Spleen (tissue), 7 donors: ENCODE measurements around the gene MRPL49.

Experiments
- CTCF ChIP-seq, 11 experiments: fragments of 200-600 bp in 7 of 11; fragments of 450-650 bp in 4 of 11; sonication (generic) in 4 of 11; IDR thresholded peaks in 8 of 11; conservative IDR thresholded peaks in 3 of 11; 1 replicate in 7 of 11; 2 replicates in 4 of 11; pipeline versions ENCODE4 v1.4.0 to v1.8.0; 2016 to 2021; ENCODE audit warnings: antibody characterized with exemption in 11 of 11, inconsistent platforms in 4 of 11, mild to moderate bottlenecking in 1 of 11
- POLR2A ChIP-seq, 3 donors: fragments of 450-650 bp; IDR thresholded peaks; one replicate each; pipeline ENCODE4 v1.5.1; 2017; ENCODE audit warnings: antibody characterized with exemption in 3 of 3, mild to moderate bottlenecking in 1 of 3
- donor health status: DM: no; HTN: no; CAD: no; lungs with moderate emphysema.
- donor health status: DM: no; HTN: no; CAD: no.
- donor health status: DM: no; HTN: no; CAD: no.

GRCh38 chr11:65129649-65130441 is 7.7 kb downstream of the MRPL49 start:
- TF ChIP-seq POLR2A (IDR thresholded peaks at IDR 0.05), result no peak
- peak in 5 of 11 experiments; percentile 10 to 42 (median 25) for TF ChIP-seq CTCF (IDR thresholded peaks at IDR 0.05 in 8 of 11, conservative IDR thresholded peaks at IDR 0.05 in 3 of 11)
